ENCODE results near the gene MC5R.

Gene MC5R

GRCh38 chr18:13823707-13824395, at the start of gene MC5R:
MC5R (plus strand) TSS chr18:13824149; CDS start chr18:13825766, 1,617 bp downstream.
- DNase-seq (ENCODE audit: low read depth): peak; percentile 73
- H3K4me3 ChIP-seq (ENCODE audit: low read length): peak within 1 kb of the TSS; percentile 81

GRCh38 chr18:13775058-13775457, 48.9 kb upstream of the MC5R start:
- H3K36me3 ChIP-seq (ENCODE audit: control insufficient read depth, insufficient read depth, low read length, severe bottlenecking): no peaks in the 10 kb centered on the region
- DNase-seq (ENCODE audit: low read depth): no peak
- H3K27me3 ChIP-seq (replicated peaks; ENCODE audit: control insufficient read depth, insufficient read depth, low read length): no peaks in the 10 kb centered on the region
- H3K4me1 ChIP-seq (ENCODE audit: control insufficient read depth, insufficient read depth, low read length): no peaks in the 10 kb centered on the region
- peaks cover 3% of the 10 kb centered on the region for H3K9me3 ChIP-seq (ENCODE audit: control insufficient read depth, low read length)
- H3K9ac ChIP-seq (ENCODE audit: low read length): no peak overlapping the region
- H3K4me3 ChIP-seq (ENCODE audit: low read length): no peak overlapping the region

More at GRCh38 chr18:13823707-13824395, at the start of gene MC5R:
- Histone ChIP-seq H3K36me3 (ENCODE audit: control insufficient read depth, insufficient read depth, low read length, severe bottlenecking) (no peaks in the 10 kb centered on the region), H3K9ac (ENCODE audit: low read length) (peak within 1 kb of the TSS; percentile 76), H3K27me3 (replicated peaks; ENCODE audit: control insufficient read depth, insufficient read depth, low read length) (peaks cover 63% of the 10 kb centered on the region), H3K9me3 (ENCODE audit: control insufficient read depth, low read length) (no peaks in the 10 kb centered on the region), H3K4me1 (ENCODE audit: control insufficient read depth, insufficient read depth, low read length) (peaks cover 23% of the 10 kb centered on the region)

- H3K4me1 ChIP-seq (ENCODE audit: control insufficient read depth, insufficient read depth, low read length): no peaks in the 10 kb centered on the region
- DNase-seq (ENCODE audit: low read depth): no peak
- no peak overlapping the region for H3K4me3 ChIP-seq (ENCODE audit: low read length)
Measured at GRCh38 chr18:13791181-13791580, 32.8 kb upstream of the MC5R start.

GRCh38 chr18:13793819-13794218, 30.1 kb upstream of the MC5R start:
- Histone ChIP-seq H3K4me1 (ENCODE audit: control insufficient read depth, insufficient read depth, low read length) (no peaks in the 10 kb centered on the region), H3K9me3 (ENCODE audit: control insufficient read depth, low read length) (no peaks in the 10 kb centered on the region), H3K4me3 (ENCODE audit: low read length) (no peak overlapping the region), H3K27me3 (replicated peaks; ENCODE audit: control insufficient read depth, insufficient read depth, low read length) (peaks cover 7% of the 10 kb centered on the region), H3K36me3 (ENCODE audit: control insufficient read depth, insufficient read depth, low read length, severe bottlenecking) (no peaks in the 10 kb centered on the region), H3K9ac (ENCODE audit: low read length) (no peak overlapping the region)
- DNase-seq (ENCODE audit: low read depth): no peak

More at GRCh38 chr18:13791181-13791580, 32.8 kb upstream of the MC5R start:
- Histone ChIP-seq H3K36me3 (ENCODE audit: control insufficient read depth, insufficient read depth, low read length, severe bottlenecking) (no peaks in the 10 kb centered on the region), H3K27me3 (replicated peaks; ENCODE audit: control insufficient read depth, insufficient read depth, low read length) (no peaks in the 10 kb centered on the region), H3K9ac (ENCODE audit: low read length) (no peak overlapping the region), H3K9me3 (ENCODE audit: control insufficient read depth, low read length) (peaks cover 6% of the 10 kb centered on the region)

- peaks cover 5% of the 10 kb centered on the region for H3K4me1 ChIP-seq (ENCODE audit: control insufficient read depth, insufficient read depth, low read length)
- H3K9ac ChIP-seq (ENCODE audit: low read length): no peak overlapping the region
- no peak for DNase-seq (ENCODE audit: low read depth)
- peaks cover 24% of the 10 kb centered on the region for H3K27me3 ChIP-seq (replicated peaks; ENCODE audit: control insufficient read depth, insufficient read depth, low read length)
- H3K36me3 ChIP-seq (ENCODE audit: control insufficient read depth, insufficient read depth, low read length, severe bottlenecking): no peaks in the 10 kb centered on the region
- no peaks in the 10 kb centered on the region for H3K9me3 ChIP-seq (ENCODE audit: control insufficient read depth, low read length)
- no peak overlapping the region for H3K4me3 ChIP-seq (ENCODE audit: low read length)
Measured at GRCh38 chr18:13796515-13796914, 27.4 kb upstream of the MC5R start.

- no peaks in the 10 kb centered on the region for H3K36me3 ChIP-seq (ENCODE audit: control insufficient read depth, insufficient read depth, low read length, severe bottlenecking)
- H3K4me1 ChIP-seq (ENCODE audit: control insufficient read depth, insufficient read depth, low read length): peaks cover 5% of the 10 kb centered on the region
- H3K27me3 ChIP-seq (replicated peaks; ENCODE audit: control insufficient read depth, insufficient read depth, low read length): peaks cover 27% of the 10 kb centered on the region
- no peaks in the 10 kb centered on the region for H3K9me3 ChIP-seq (ENCODE audit: control insufficient read depth, low read length)
- H3K4me3 ChIP-seq (ENCODE audit: low read length): no peak overlapping the region
- H3K9ac ChIP-seq (ENCODE audit: low read length): no peak overlapping the region
- no peak for DNase-seq (ENCODE audit: low read depth)
Measured at GRCh38 chr18:13797157-13797611, 26.8 kb upstream of the MC5R start.

- H3K4me3 ChIP-seq (ENCODE audit: low read length): no peak overlapping the region
- peaks cover 42% of the 10 kb centered on the region for H3K27me3 ChIP-seq (replicated peaks; ENCODE audit: control insufficient read depth, insufficient read depth, low read length)
- no peaks in the 10 kb centered on the region for H3K9me3 ChIP-seq (ENCODE audit: control insufficient read depth, low read length)
- H3K36me3 ChIP-seq (ENCODE audit: control insufficient read depth, insufficient read depth, low read length, severe bottlenecking): no peaks in the 10 kb centered on the region
- no peak overlapping the region for H3K9ac ChIP-seq (ENCODE audit: low read length)
- peaks cover 5% of the 10 kb centered on the region for H3K4me1 ChIP-seq (ENCODE audit: control insufficient read depth, insufficient read depth, low read length)
- no peak for DNase-seq (ENCODE audit: low read depth)
Measured at GRCh38 chr18:13799396-13799795, 24.6 kb upstream of the MC5R start.

- Histone ChIP-seq H3K9me3 (ENCODE audit: control insufficient read depth, low read length) (no peaks in the 10 kb centered on the region), H3K4me3 (ENCODE audit: low read length) (peak overlapping the region; percentile 77), H3K9ac (ENCODE audit: low read length) (no peak overlapping the region), H3K4me1 (ENCODE audit: control insufficient read depth, insufficient read depth, low read length) (peaks cover 5% of the 10 kb centered on the region), H3K36me3 (ENCODE audit: control insufficient read depth, insufficient read depth, low read length, severe bottlenecking) (no peaks in the 10 kb centered on the region), H3K27me3 (replicated peaks; ENCODE audit: control insufficient read depth, insufficient read depth, low read length) (peaks cover 46% of the 10 kb centered on the region)
- DNase-seq (ENCODE audit: low read depth): peak; percentile 19
Measured at GRCh38 chr18:13800505-13801259, 23.3 kb upstream of the MC5R start.

GRCh38 chr18:13801260-13801601, 22.7 kb upstream of the MC5R start:
- Histone ChIP-seq H3K9ac (ENCODE audit: low read length) (no peak overlapping the region), H3K9me3 (ENCODE audit: control insufficient read depth, low read length) (no peaks in the 10 kb centered on the region), H3K27me3 (replicated peaks; ENCODE audit: control insufficient read depth, insufficient read depth, low read length) (peaks cover 46% of the 10 kb centered on the region), H3K4me3 (ENCODE audit: low read length) (peak overlapping the region; percentile 77), H3K36me3 (ENCODE audit: control insufficient read depth, insufficient read depth, low read length, severe bottlenecking) (no peaks in the 10 kb centered on the region), H3K4me1 (ENCODE audit: control insufficient read depth, insufficient read depth, low read length) (peaks cover 5% of the 10 kb centered on the region)
- no peak for DNase-seq (ENCODE audit: low read depth)

GRCh38 chr18:13804305-13804704, 19.6 kb upstream of the MC5R start:
- no peaks in the 10 kb centered on the region for H3K9me3 ChIP-seq (ENCODE audit: control insufficient read depth, low read length)
- peaks cover 5% of the 10 kb centered on the region for H3K4me1 ChIP-seq (ENCODE audit: control insufficient read depth, insufficient read depth, low read length)
- H3K36me3 ChIP-seq (ENCODE audit: control insufficient read depth, insufficient read depth, low read length, severe bottlenecking): no peaks in the 10 kb centered on the region
- no peak overlapping the region for H3K9ac ChIP-seq (ENCODE audit: low read length)
- DNase-seq (ENCODE audit: low read depth): no peak
- H3K27me3 ChIP-seq (replicated peaks; ENCODE audit: control insufficient read depth, insufficient read depth, low read length): peaks cover 41% of the 10 kb centered on the region
- H3K4me3 ChIP-seq (ENCODE audit: low read length): no peak overlapping the region

- Histone ChIP-seq H3K36me3 (ENCODE audit: control insufficient read depth, insufficient read depth, low read length, severe bottlenecking) (no peaks in the 10 kb centered on the region), H3K4me3 (ENCODE audit: low read length) (no peak overlapping the region), H3K4me1 (ENCODE audit: control insufficient read depth, insufficient read depth, low read length) (no peaks in the 10 kb centered on the region), H3K9ac (ENCODE audit: low read length) (no peak overlapping the region), H3K27me3 (replicated peaks; ENCODE audit: control insufficient read depth, insufficient read depth, low read length) (peaks cover 44% of the 10 kb centered on the region), H3K9me3 (ENCODE audit: control insufficient read depth, low read length) (no peaks in the 10 kb centered on the region)
- DNase-seq (ENCODE audit: low read depth): no peak
Measured at GRCh38 chr18:13808294-13809042, 15.5 kb upstream of the MC5R start.

Measured in adipocyte (in vitro differentiated cells).